ENCODE results near the gene PHF21B. TPM values are rescaled to one million over a fixed set of nuclear protein-coding genes. Genes with fewer than 3 reads are reported as not detected.

The PHF21B gene
- polyA plus RNA-seq, 1 donor (not counting 4 experiments of a cell fraction or from before 2014, with no cell fraction given), result not detected

DNA sequence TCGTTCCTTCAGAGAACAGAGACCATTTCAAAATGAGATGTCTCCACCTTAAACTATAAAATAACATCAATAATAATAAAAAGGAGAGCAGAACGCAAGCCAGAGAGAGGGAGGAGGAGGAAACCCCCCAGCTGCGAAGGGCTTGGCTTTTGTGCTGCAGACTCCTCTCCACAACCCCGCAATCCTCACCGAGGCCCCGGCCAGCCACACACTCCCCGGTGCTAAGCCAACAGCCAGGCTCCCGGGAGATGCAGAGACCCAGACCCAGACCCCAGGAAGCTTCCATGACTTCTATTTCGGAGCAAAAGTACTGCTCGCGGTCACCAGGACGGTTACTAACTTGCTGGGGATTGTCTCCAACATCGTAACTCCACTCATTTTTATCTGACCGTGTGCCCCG is 10.6 kb downstream of the PHF21B start:
- dilution Hi-C loops (cut with MboI; ENCODE audit: extremely low pct_ligation_motif_present, low sequenced_read_pairs), result no loop called here
- FAIRE-seq (no peak), DNase-seq (ENCODE audit: low read depth, low spot score) (no peak)
- Histone ChIP-seq H3K27ac (ENCODE audit: control insufficient read depth, insufficient read depth, low read length) (no peak overlapping the region), H3K4me1 (ENCODE audit: control insufficient read depth, extremely low read depth, insufficient read depth, low read length) (no peaks in the 10 kb centered on the region), H3K36me3 (ENCODE audit: control insufficient read depth in 2 of 2, extremely low read depth in 1 of 2, insufficient read depth in 2 of 2, low read length in 2 of 2) (no peaks in the 10 kb centered on the region), H3K79me2 (ENCODE audit: control insufficient read depth, insufficient read depth, low read length) (no peaks in the 10 kb centered on the region), H3K4me3 (ENCODE audit: control insufficient read depth in 2 of 3, extremely low read depth in 1 of 3, insufficient read depth in 2 of 3, low read depth in 1 of 3, low read length in 3 of 3) (no peak overlapping the region), H3K9me1 (ENCODE audit: control insufficient read depth, extremely low read depth, insufficient read depth, low read length) (no peaks in the 10 kb centered on the region), H3K27me3 (ENCODE audit: control insufficient read depth, extremely low read depth, insufficient read depth, low read length) (peaks cover 6% of the 10 kb centered on the region), H3K9ac (ENCODE audit: control insufficient read depth, extremely low read depth, insufficient read depth, low read length) (no peak overlapping the region), H4K20me1 (ENCODE audit: control insufficient read depth, extremely low read depth, insufficient read depth, low read length) (no peaks in the 10 kb centered on the region), H2AFZ (ENCODE audit: control insufficient read depth, low read length) (no peak overlapping the region), H3K4me2 (ENCODE audit: control insufficient read depth, extremely low read depth, insufficient read depth, low read depth, low read length) (no peak overlapping the region), H3K9me3 (ENCODE audit: control insufficient read depth, low read depth, low read length) (no peaks in the 10 kb centered on the region)
- TF ChIP-seq CTCF (optimal IDR thresholded peaks at IDR 0.05 in 1 of 3, IDR thresholded peaks at IDR 0.05 in 1 of 3, conservative IDR thresholded peaks at IDR 0.05 in 1 of 3; ENCODE audit: extremely low read depth in 1 of 3, insufficient read depth in 2 of 3, low read length in 3 of 3) (no peak), EZH2 (IDR thresholded peaks at IDR 0.05; ENCODE audit: low read length) (no peak)

- TF ChIP-seq EZH2 (IDR thresholded peaks at IDR 0.05; ENCODE audit: low read length) (no peak), CTCF (optimal IDR thresholded peaks at IDR 0.05 in 1 of 3, IDR thresholded peaks at IDR 0.05 in 1 of 3, conservative IDR thresholded peaks at IDR 0.05 in 1 of 3; ENCODE audit: extremely low read depth in 1 of 3, insufficient read depth in 2 of 3, low read length in 3 of 3) (no peak)
- no peak overlapping the region for H3K27ac ChIP-seq (ENCODE audit: control insufficient read depth, insufficient read depth, low read length)
- H3K4me3 ChIP-seq (ENCODE audit: control insufficient read depth in 2 of 3, extremely low read depth in 1 of 3, insufficient read depth in 2 of 3, low read depth in 1 of 3, low read length in 3 of 3), result no peak overlapping the region
- H3K36me3 ChIP-seq (ENCODE audit: control insufficient read depth in 2 of 2, extremely low read depth in 1 of 2, insufficient read depth in 2 of 2, low read length in 2 of 2), result no peaks in the 10 kb centered on the region
- no peaks in the 10 kb centered on the region for H3K79me2 ChIP-seq (ENCODE audit: control insufficient read depth, insufficient read depth, low read length)
- H3K9ac ChIP-seq (ENCODE audit: control insufficient read depth, extremely low read depth, insufficient read depth, low read length), result no peak overlapping the region
- no peak overlapping the region for H2AFZ ChIP-seq (ENCODE audit: control insufficient read depth, low read length)
- no peaks in the 10 kb centered on the region for H3K4me1 ChIP-seq (ENCODE audit: control insufficient read depth, extremely low read depth, insufficient read depth, low read length)
- no peaks in the 10 kb centered on the region for H3K9me1 ChIP-seq (ENCODE audit: control insufficient read depth, extremely low read depth, insufficient read depth, low read length)
- H3K9me3 ChIP-seq (ENCODE audit: control insufficient read depth, low read depth, low read length), result no peaks in the 10 kb centered on the region
- dilution Hi-C loops (cut with MboI; ENCODE audit: extremely low pct_ligation_motif_present, low sequenced_read_pairs), result no loop called here
- H4K20me1 ChIP-seq (ENCODE audit: control insufficient read depth, extremely low read depth, insufficient read depth, low read length), result no peaks in the 10 kb centered on the region
- DNase-seq (ENCODE audit: low read depth, low spot score), result no peak
- peaks cover 6% of the 10 kb centered on the region for H3K27me3 ChIP-seq (ENCODE audit: control insufficient read depth, extremely low read depth, insufficient read depth, low read length)
- no peak for FAIRE-seq
- H3K4me2 ChIP-seq (ENCODE audit: control insufficient read depth, extremely low read depth, insufficient read depth, low read depth, low read length), result no peak overlapping the region
Measured at GRCh38 chr22:44998296-44998695, 11.5 kb downstream of the PHF21B start.

Data from keratinocyte (primary cell).